ENCODE measurements around the gene MAN2B1.

MAN2B1 gene

DNA sequence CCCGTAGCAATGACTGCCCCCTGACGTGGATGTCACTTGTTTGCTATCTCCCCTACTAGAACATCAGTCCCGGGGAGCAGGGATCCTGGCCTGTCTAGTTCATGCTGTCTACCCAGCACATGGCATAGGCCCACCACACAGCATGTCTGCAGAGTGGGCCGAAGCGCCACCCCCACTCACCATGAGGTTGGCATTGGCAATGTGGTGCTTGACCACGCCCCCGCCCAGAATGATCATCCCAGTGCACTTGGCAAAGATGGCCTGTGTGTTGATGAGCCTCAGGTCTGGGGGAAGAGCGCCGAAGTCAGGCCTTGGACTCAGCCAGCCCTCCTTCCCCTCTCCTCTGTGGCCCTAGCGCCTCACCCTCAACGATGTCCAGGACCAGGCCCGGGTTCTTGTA lies 10.4 kb upstream of the MAN2B1 start:
- no peak for DNase-seq
- Histone ChIP-seq H3K79me2 (ENCODE audit: low read length) (peaks cover 34% of the 10 kb centered on the region), H3K9me3 (replicated peaks; ENCODE audit: insufficient read depth, low read length) (no peaks in the 10 kb centered on the region), H3F3A (ENCODE audit: insufficient read depth, low read length) (peaks cover 15% of the 10 kb centered on the region), H2AFZ (ENCODE audit: low read length) (no peak overlapping the region), H3K9me2 (replicated peaks; ENCODE audit: insufficient read depth, low read length) (no peaks in the 10 kb centered on the region), H3K4me3 (ENCODE audit: low read length) (no peak overlapping the region), H3K36me3 (replicated peaks; ENCODE audit: insufficient read depth, low read length) (peaks cover 10% of the 10 kb centered on the region; the same call in 1 of the 2 replicates), H3K27me3 (replicated peaks; ENCODE audit: insufficient read depth, low read length) (no peaks in the 10 kb centered on the region), H3K4me1 (ENCODE audit: low read length) (no peaks in the 10 kb centered on the region), H3K27ac (ENCODE audit: low read length) (no peak overlapping the region), H3K4me2 (ENCODE audit: low read depth, low read length) (no peak overlapping the region), H4K20me1 (ENCODE audit: insufficient read depth, low read length) (0 out of 2 replicates have a peak, but pooled peaks cover 5% of the 10 kb centered on the region), H3K9ac (ENCODE audit: low read length) (no peak overlapping the region)
- no peak for TF ChIP-seq EZH2 (optimal IDR thresholded peaks at IDR 0.05; ENCODE audit: low read depth, low read length)
- TF ChIP-seq, protein P1, sequence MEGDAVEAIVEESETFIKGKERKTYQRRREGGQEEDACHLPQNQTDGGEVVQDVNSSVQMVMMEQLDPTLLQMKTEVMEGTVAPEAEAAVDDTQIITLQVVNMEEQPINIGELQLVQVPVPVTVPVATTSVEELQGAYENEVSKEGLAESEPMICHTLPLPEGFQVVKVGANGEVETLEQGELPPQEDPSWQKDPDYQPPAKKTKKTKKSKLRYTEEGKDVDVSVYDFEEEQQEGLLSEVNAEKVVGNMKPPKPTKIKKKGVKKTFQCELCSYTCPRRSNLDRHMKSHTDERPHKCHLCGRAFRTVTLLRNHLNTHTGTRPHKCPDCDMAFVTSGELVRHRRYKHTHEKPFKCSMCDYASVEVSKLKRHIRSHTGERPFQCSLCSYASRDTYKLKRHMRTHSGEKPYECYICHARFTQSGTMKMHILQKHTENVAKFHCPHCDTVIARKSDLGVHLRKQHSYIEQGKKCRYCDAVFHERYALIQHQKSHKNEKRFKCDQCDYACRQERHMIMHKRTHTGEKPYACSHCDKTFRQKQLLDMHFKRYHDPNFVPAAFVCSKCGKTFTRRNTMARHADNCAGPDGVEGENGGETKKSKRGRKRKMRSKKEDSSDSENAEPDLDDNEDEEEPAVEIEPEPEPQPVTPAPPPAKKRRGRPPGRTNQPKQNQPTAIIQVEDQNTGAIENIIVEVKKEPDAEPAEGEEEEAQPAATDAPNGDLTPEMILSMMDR (IDR thresholded peaks at IDR 0.05; ENCODE audit: low read length) = no peak
- TF ChIP-seq EZH2phosphoT487 (IDR thresholded peaks at IDR 0.05; ENCODE audit: low read length) = no peak

DNA sequence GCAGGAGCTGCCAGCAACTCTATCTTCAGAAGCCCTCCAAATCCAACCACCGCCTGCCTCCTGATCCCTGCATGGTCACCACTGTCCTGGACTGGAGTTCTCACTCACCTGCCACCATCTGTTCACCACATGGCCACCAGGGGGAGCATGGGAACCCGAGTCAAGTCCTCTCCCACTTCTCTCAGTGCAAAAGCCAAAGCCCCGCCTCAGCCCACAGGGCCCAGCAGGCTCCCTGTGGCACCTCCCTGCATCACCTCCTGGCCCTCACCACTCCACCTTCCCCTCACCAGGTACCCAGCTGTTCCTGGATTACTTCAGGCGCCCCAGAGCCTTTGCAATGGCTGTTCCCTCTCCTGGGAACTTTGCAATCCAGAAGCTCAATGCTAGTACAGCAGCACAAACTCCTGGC lies 9.8 kb upstream of the MAN2B1 start:
- Histone ChIP-seq H3K9ac (ENCODE audit: low read length) (no peak overlapping the region), H3K27ac (ENCODE audit: low read length) (no peak overlapping the region), H3K9me3 (replicated peaks; ENCODE audit: insufficient read depth, low read length) (no peaks in the 10 kb centered on the region), H4K20me1 (ENCODE audit: insufficient read depth, low read length) (0 out of 2 replicates have a peak, but pooled peaks cover 5% of the 10 kb centered on the region), H3K9me2 (replicated peaks; ENCODE audit: insufficient read depth, low read length) (no peaks in the 10 kb centered on the region), H2AFZ (ENCODE audit: low read length) (no peak overlapping the region), H3K36me3 (replicated peaks; ENCODE audit: insufficient read depth, low read length) (peaks cover 10% of the 10 kb centered on the region; the same call in 1 of the 2 replicates), H3F3A (ENCODE audit: insufficient read depth, low read length) (peaks cover 11% of the 10 kb centered on the region), H3K4me1 (ENCODE audit: low read length) (no peaks in the 10 kb centered on the region), H3K4me2 (ENCODE audit: low read depth, low read length) (no peak overlapping the region), H3K79me2 (ENCODE audit: low read length) (peaks cover 36% of the 10 kb centered on the region), H3K4me3 (ENCODE audit: low read length) (no peak overlapping the region), H3K27me3 (replicated peaks; ENCODE audit: insufficient read depth, low read length) (no peaks in the 10 kb centered on the region)
- TF ChIP-seq, protein P1 (IDR thresholded peaks at IDR 0.05; ENCODE audit: low read length) = peak; percentile 83
- TF ChIP-seq EZH2 (optimal IDR thresholded peaks at IDR 0.05; ENCODE audit: low read depth, low read length) (no peak), EZH2phosphoT487 (IDR thresholded peaks at IDR 0.05; ENCODE audit: low read length) (no peak)
- DNase-seq = peak; percentile 77

DNA sequence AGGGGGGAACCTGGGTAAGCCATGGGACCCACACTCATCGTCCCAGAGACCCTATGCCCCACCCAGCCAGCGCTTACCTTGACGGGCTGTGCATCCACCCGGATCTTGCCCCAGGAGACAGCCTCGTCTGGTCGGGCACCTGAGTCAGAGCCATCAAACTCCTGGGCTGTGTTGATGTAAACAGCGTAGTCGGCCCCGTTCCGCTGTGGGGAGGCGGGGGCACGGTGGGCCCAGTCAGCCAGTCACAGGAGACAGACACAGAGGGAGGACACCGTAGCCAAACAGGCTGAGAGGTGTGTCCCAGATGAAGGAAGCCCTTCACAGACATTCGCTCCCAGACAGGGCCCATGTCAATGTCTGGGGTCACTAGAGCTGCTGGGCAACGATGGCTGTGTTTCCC lies 9.4 kb upstream of the MAN2B1 start:
- Histone ChIP-seq H3K36me3 (replicated peaks; ENCODE audit: insufficient read depth, low read length) (peaks cover 10% of the 10 kb centered on the region; the same call in 1 of the 2 replicates), H3K79me2 (ENCODE audit: low read length) (peaks cover 36% of the 10 kb centered on the region), H3K4me1 (ENCODE audit: low read length) (no peaks in the 10 kb centered on the region), H3K9me3 (replicated peaks; ENCODE audit: insufficient read depth, low read length) (no peaks in the 10 kb centered on the region), H2AFZ (ENCODE audit: low read length) (no peak overlapping the region), H3K27me3 (replicated peaks; ENCODE audit: insufficient read depth, low read length) (no peaks in the 10 kb centered on the region), H3K4me3 (ENCODE audit: low read length) (no peak overlapping the region), H3K9me2 (replicated peaks; ENCODE audit: insufficient read depth, low read length) (no peaks in the 10 kb centered on the region), H3K27ac (ENCODE audit: low read length) (no peak overlapping the region), H3F3A (ENCODE audit: insufficient read depth, low read length) (peaks cover 7% of the 10 kb centered on the region; the same call in 1 of the 2 replicates), H3K9ac (ENCODE audit: low read length) (no peak overlapping the region), H3K4me2 (ENCODE audit: low read depth, low read length) (no peak overlapping the region), H4K20me1 (ENCODE audit: insufficient read depth, low read length) (0 out of 2 replicates have a peak, but pooled peaks cover 5% of the 10 kb centered on the region)
- no peak for DNase-seq
- TF ChIP-seq EZH2 (optimal IDR thresholded peaks at IDR 0.05; ENCODE audit: low read depth, low read length) (no peak), EZH2phosphoT487 (IDR thresholded peaks at IDR 0.05; ENCODE audit: low read length) (no peak)
- TF ChIP-seq, protein P1 (IDR thresholded peaks at IDR 0.05; ENCODE audit: low read length) = no peak

Measured in MM.1S (cell line).